HEK293 (cell line): Measurements from ENCODE around the gene LGALS7.

Experiments used
- EGR2 ChIP-seq: fragments of 450-650 bp; formaldehyde crosslinking; IDR thresholded peaks from 2 replicates; pipeline ENCODE4 v1.5.1; 2016; ENCODE audit warnings: low read depth, missing biosample characterization, missing genetic modification characterization
- HOXD13 ChIP-seq: sonication (generic); formaldehyde crosslinking; IDR thresholded peaks from 2 replicates; pipeline ENCODE4 v1.8.0; 2022; ENCODE audit warnings: missing genetic modification reagents, borderline replicate concordance
- KLF10 ChIP-seq: fragments of 450-650 bp; IDR thresholded peaks from 2 replicates; pipeline ENCODE4 v1.5.1; 2018; ENCODE audit warnings: missing biosample characterization, mild to moderate bottlenecking, missing genetic modification characterization
- PRDM4 ChIP-seq: fragments of 450-650 bp; formaldehyde crosslinking; IDR thresholded peaks from 2 replicates; pipeline ENCODE4 v1.5.1; 2017; ENCODE audit warnings: missing biosample characterization, missing genetic modification characterization
- WT1 ChIP-seq: fragments of 450-650 bp; formaldehyde crosslinking; IDR thresholded peaks from 2 replicates; pipeline ENCODE4 v1.5.1; 2016; ENCODE audit warnings: missing biosample characterization, missing genetic modification characterization
- ZBTB11 ChIP-seq: fragments of 450-650 bp; formaldehyde crosslinking; conservative IDR thresholded peaks from 2 replicates; pipeline ENCODE4 v1.5.1; 2016; ENCODE audit warnings: low read depth, missing biosample characterization, missing genetic modification characterization
- ZEB2 ChIP-seq: fragments of 450-650 bp; formaldehyde crosslinking; IDR thresholded peaks from 2 replicates; pipeline ENCODE4 v1.5.1; 2016; ENCODE audit warnings: missing biosample characterization, missing genetic modification characterization
- ZFP37 ChIP-seq: fragments of 450-650 bp; formaldehyde crosslinking; IDR thresholded peaks from 2 replicates; pipeline ENCODE4 v1.5.1; 2016; ENCODE audit warnings: missing biosample characterization, missing genetic modification characterization
- ZNF112 ChIP-seq: fragments of 450-650 bp; formaldehyde crosslinking; IDR thresholded peaks from 2 replicates; pipeline ENCODE4 v1.5.0; 2017; ENCODE audit warnings: missing biosample characterization, missing genetic modification characterization
- ZNF138 ChIP-seq: fragments of 450-650 bp; formaldehyde crosslinking; IDR thresholded peaks from 2 replicates; pipeline ENCODE4 v1.5.1; 2016; ENCODE audit warnings: missing biosample characterization, missing genetic modification characterization, borderline replicate concordance
- ZNF140 ChIP-seq: fragments of 450-650 bp; formaldehyde crosslinking; IDR thresholded peaks from 2 replicates; pipeline ENCODE4 v1.5.1; 2016; ENCODE audit warnings: missing biosample characterization, missing genetic modification characterization
- ZNF221 ChIP-seq: fragments of 450-650 bp; formaldehyde crosslinking; IDR thresholded peaks from 2 replicates; pipeline ENCODE4 v1.5.1; 2017; ENCODE audit warnings: missing biosample characterization, missing genetic modification characterization, borderline replicate concordance
- ZNF223 ChIP-seq: fragments of 450-650 bp; formaldehyde crosslinking; IDR thresholded peaks from 2 replicates; pipeline ENCODE4 v1.5.1; 2016; ENCODE audit warnings: missing biosample characterization, missing genetic modification characterization
- ZNF24 ChIP-seq: fragments of 450-650 bp; formaldehyde crosslinking; IDR thresholded peaks from 2 replicates; pipeline ENCODE4 v1.5.1; 2016; ENCODE audit warnings: missing biosample characterization, missing genetic modification characterization
- ZNF248 ChIP-seq: fragments of 450-650 bp; formaldehyde crosslinking; IDR thresholded peaks from 2 replicates; pipeline ENCODE4 v1.5.1; 2017; ENCODE audit warnings: missing biosample characterization, missing genetic modification characterization
- ZNF292 ChIP-seq: fragments of 450-650 bp; formaldehyde crosslinking; IDR thresholded peaks from 2 replicates; pipeline ENCODE4 v1.5.1; 2016; ENCODE audit warnings: low read depth, missing biosample characterization, missing genetic modification characterization, borderline replicate concordance
- ZNF366 ChIP-seq: fragments of 450-650 bp; formaldehyde crosslinking; conservative IDR thresholded peaks from 2 replicates; pipeline ENCODE4 v1.5.1; 2016; ENCODE audit warnings: missing biosample characterization, missing genetic modification characterization
- ZNF391 ChIP-seq: fragments of 450-650 bp; formaldehyde crosslinking; IDR thresholded peaks from 2 replicates; pipeline ENCODE4 v1.5.1; 2016; ENCODE audit warnings: low read depth, missing biosample characterization, missing genetic modification characterization, borderline replicate concordance
- ZNF394 ChIP-seq: fragments of 450-650 bp; formaldehyde crosslinking; IDR thresholded peaks from 2 replicates; pipeline ENCODE4 v1.5.1; 2016; ENCODE audit warnings: missing biosample characterization, missing genetic modification characterization, mild to moderate bottlenecking, moderate library complexity, borderline replicate concordance
- ZNF433 ChIP-seq: fragments of 450-650 bp; formaldehyde crosslinking; IDR thresholded peaks from 2 replicates; pipeline ENCODE4 v1.5.1; 2016; ENCODE audit warnings: missing biosample characterization, missing genetic modification characterization, low read depth
- ZNF529 ChIP-seq: fragments of 450-650 bp; formaldehyde crosslinking; IDR thresholded peaks from 2 replicates; pipeline ENCODE4 v1.5.1; 2017; ENCODE audit warnings: missing genetic modification characterization, missing biosample characterization; ENCODE audit not compliant: insufficient replicate concordance
- ZNF549 ChIP-seq: fragments of 450-650 bp; IDR thresholded peaks from 2 replicates; pipeline ENCODE4 v1.5.1; 2018; ENCODE audit warnings: missing biosample characterization, missing genetic modification characterization, mild to moderate bottlenecking, inconsistent platforms, moderate library complexity
- ZNF571 ChIP-seq: fragments of 450-650 bp; formaldehyde crosslinking; IDR thresholded peaks from 2 replicates; pipeline ENCODE4 v1.5.0; 2017; ENCODE audit warnings: missing biosample characterization, missing genetic modification characterization
- ZNF621 ChIP-seq: fragments of 450-650 bp; formaldehyde crosslinking; IDR thresholded peaks from 2 replicates; pipeline ENCODE4 v1.5.1; 2017; ENCODE audit warnings: missing biosample characterization, missing genetic modification characterization
- ZNF624 ChIP-seq: fragments of 450-650 bp; formaldehyde crosslinking; IDR thresholded peaks from 2 replicates; pipeline ENCODE4 v1.5.1; 2017; ENCODE audit warnings: missing biosample characterization, missing genetic modification characterization
- ZNF639 ChIP-seq: fragments of 450-650 bp; formaldehyde crosslinking; IDR thresholded peaks from 2 replicates; pipeline ENCODE4 v1.5.1; 2016; ENCODE audit warnings: missing biosample characterization, missing genetic modification characterization
- ZNF660 ChIP-seq: fragments of 450-650 bp; IDR thresholded peaks from 2 replicates; pipeline ENCODE4 v1.5.1; 2018; ENCODE audit warnings: missing biosample characterization, mild to moderate bottlenecking, missing genetic modification characterization
- ZNF670 ChIP-seq: fragments of 450-650 bp; formaldehyde crosslinking; IDR thresholded peaks from 2 replicates; pipeline ENCODE4 v1.5.1; 2016; ENCODE audit warnings: missing biosample characterization, missing genetic modification characterization, low read depth
- ZNF677 ChIP-seq: fragments of 450-650 bp; IDR thresholded peaks from 2 replicates; pipeline ENCODE4 v1.5.0; 2018; ENCODE audit warnings: missing biosample characterization, mild to moderate bottlenecking, missing genetic modification characterization, moderate library complexity
- ZNF701 ChIP-seq: fragments of 450-650 bp; formaldehyde crosslinking; IDR thresholded peaks from 2 replicates; pipeline ENCODE4 v1.5.1; 2016; ENCODE audit warnings: missing biosample characterization, missing genetic modification characterization
- ZSCAN16 ChIP-seq: fragments of 450-650 bp; formaldehyde crosslinking; IDR thresholded peaks from 2 replicates; pipeline ENCODE4 v1.5.1; 2016; ENCODE audit warnings: missing biosample characterization, missing genetic modification characterization
- TF ChIP-seq, protein P1 (sequence below): fragments of 450-650 bp; formaldehyde crosslinking; IDR thresholded peaks from 2 replicates; pipeline ENCODE4 v1.5.1; 2016; ENCODE audit warnings: missing biosample characterization, missing genetic modification characterization
- TF ChIP-seq, protein P2 (sequence below): fragments of 450-650 bp; formaldehyde crosslinking; optimal IDR thresholded peaks from 2 replicates; pipeline ENCODE3; 2016; ENCODE audit warnings: missing biosample characterization, mild to moderate bottlenecking, missing genetic modification characterization

LGALS7 gene

GRCh38 chr19:38736036-38736412, 37.3 kb downstream of the LGALS7 start (continued):
- TF ChIP-seq, protein P1, sequence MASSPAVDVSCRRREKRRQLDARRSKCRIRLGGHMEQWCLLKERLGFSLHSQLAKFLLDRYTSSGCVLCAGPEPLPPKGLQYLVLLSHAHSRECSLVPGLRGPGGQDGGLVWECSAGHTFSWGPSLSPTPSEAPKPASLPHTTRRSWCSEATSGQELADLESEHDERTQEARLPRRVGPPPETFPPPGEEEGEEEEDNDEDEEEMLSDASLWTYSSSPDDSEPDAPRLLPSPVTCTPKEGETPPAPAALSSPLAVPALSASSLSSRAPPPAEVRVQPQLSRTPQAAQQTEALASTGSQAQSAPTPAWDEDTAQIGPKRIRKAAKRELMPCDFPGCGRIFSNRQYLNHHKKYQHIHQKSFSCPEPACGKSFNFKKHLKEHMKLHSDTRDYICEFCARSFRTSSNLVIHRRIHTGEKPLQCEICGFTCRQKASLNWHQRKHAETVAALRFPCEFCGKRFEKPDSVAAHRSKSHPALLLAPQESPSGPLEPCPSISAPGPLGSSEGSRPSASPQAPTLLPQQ (tag by site-specific recombination) = no peak; the same call in 1 of the 2 replicates
- TF ChIP-seq ZEB2 (tag by site-specific recombination) = no peak
- TF ChIP-seq ZNF292 (tag by site-specific recombination) = no peak
- no peak for TF ChIP-seq HOXD13 (CRISPR knock-in tag)
- no peak for TF ChIP-seq ZNF24
- TF ChIP-seq ZNF571 (tag by site-specific recombination) = no peak
- TF ChIP-seq ZNF670 (tag by site-specific recombination) = no peak
- TF ChIP-seq ZNF660 (tag by site-specific recombination) = 0 out of 2 replicates have a peak, but pooled peaks have one; percentile 42
- no peak for TF ChIP-seq ZNF529 (tag by site-specific recombination)
- TF ChIP-seq ZNF394 (tag by site-specific recombination) = no peak
- no peak for TF ChIP-seq ZNF549 (tag by site-specific recombination)
- no peak for TF ChIP-seq ZNF138 (tag by site-specific recombination)
- no peak for TF ChIP-seq ZSCAN16 (tag by site-specific recombination)
- no peak for TF ChIP-seq ZNF223 (tag by site-specific recombination)
- TF ChIP-seq ZFP37 (tag by site-specific recombination) = no peak
- no peak for TF ChIP-seq ZNF624 (tag by site-specific recombination)
- TF ChIP-seq ZBTB11 = no peak
- peak; percentile 32; the same call in 1 of the 2 replicates for TF ChIP-seq EGR2
- no peak for TF ChIP-seq ZNF639 (tag by site-specific recombination)
- no peak for TF ChIP-seq WT1 (tag by site-specific recombination)
- no peak for TF ChIP-seq KLF10 (tag by site-specific recombination)
- TF ChIP-seq ZNF221 (tag by site-specific recombination) = no peak
- TF ChIP-seq, protein P2, sequence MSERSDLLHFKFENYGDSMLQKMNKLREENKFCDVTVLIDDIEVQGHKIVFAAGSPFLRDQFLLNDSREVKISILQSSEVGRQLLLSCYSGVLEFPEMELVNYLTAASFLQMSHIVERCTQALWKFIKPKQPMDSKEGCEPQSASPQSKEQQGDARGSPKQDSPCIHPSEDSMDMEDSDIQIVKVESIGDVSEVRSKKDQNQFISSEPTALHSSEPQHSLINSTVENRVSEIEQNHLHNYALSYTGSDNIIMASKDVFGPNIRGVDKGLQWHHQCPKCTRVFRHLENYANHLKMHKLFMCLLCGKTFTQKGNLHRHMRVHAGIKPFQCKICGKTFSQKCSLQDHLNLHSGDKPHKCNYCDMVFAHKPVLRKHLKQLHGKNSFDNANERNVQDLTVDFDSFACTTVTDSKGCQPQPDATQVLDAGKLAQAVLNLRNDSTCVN (tag by site-specific recombination) = peak; percentile 59
- TF ChIP-seq ZNF248 = no peak
- no peak for TF ChIP-seq ZNF701 (tag by site-specific recombination)
- TF ChIP-seq ZNF433 = no peak
- TF ChIP-seq ZNF112 (tag by site-specific recombination) = no peak
- no peak for TF ChIP-seq PRDM4 (tag by site-specific recombination)
- no peak for TF ChIP-seq ZNF621 (tag by site-specific recombination)
- no peak for TF ChIP-seq ZNF140 (tag by site-specific recombination)
- TF ChIP-seq ZNF677 (tag by site-specific recombination) = peak; percentile 58; the same call in 1 of the 2 replicates
- no peak for TF ChIP-seq ZNF366
- no peak for TF ChIP-seq ZNF391 (tag by site-specific recombination)
